ENCODE measurements around the gene FNDC11.
"Not testable (repeated sequence)": the region's sequence is repeated elsewhere in the genome, so short reads cannot be mapped to it uniquely, and the experiment has no call there.

Gene FNDC11

DNA sequence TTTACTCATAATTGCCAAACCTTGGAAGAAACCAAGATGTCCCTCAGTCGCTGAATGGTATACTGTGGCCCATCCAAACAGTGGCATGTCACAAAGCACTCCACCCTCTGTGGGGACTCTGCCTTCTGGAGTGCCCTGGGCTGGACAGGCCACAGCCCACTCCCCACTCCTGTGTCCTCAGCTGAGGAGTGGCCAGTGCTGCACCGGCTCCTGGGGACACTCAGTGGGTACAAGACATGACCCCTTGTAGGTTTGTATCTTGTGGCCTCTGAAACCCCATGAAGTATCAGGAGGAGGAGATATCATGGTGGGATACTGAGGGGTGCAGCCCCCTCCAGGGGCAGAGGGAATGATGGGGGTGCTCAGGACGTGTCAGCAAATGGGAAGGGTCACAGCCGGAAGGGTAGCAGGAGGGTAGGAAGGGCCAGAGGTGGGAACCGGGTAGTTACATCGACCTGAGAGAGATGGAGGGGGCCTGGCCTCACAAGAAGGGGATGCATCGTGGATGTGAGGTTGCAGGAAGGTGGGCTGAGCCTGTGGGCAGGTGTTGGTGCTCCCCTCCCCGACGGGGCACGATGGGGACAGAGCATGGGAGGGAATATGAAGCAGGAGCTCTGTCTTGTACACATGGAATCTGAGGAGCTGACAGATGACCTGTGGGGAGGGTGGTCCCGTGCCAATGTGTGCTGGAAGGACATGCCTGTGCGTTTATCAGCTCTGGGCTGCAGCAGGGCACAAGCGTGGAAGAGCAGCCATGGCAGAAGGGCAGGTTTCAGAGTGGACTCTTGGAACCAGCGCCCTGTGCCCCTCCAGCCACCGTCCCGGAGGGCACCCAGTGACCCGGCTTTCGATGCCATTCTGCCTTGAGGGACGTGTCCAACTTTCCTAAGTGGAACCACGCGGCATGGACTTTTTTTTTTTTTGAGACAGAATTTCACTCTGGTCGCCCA lies 31.9 kb downstream of the FNDC11 start:
- DNase-seq: no peak

- no peak for DNase-seq
Measured at GRCh38 chr20:63586797-63587196, 32.8 kb downstream of the FNDC11 start.

DNA sequence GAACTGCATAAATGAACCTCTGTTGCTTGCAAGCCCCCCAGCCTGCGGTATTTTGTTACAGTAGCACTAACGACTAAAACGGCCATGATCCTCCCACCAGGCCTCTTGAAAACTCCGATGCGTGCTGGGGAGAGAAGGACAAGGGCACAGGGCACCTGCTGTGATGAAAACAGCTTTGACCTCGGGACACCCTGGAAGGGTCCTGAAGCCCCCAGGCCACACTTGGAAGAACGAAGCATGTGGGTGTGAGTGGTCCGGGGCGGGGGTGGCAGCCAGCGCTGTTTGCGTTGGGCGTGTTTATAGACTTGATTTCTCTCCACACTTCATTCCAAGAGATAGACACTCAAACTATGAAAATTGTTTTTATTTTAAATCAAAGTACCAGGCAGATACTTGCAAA lies 33.3 kb downstream of the FNDC11 start:
- no peak for DNase-seq

DNA sequence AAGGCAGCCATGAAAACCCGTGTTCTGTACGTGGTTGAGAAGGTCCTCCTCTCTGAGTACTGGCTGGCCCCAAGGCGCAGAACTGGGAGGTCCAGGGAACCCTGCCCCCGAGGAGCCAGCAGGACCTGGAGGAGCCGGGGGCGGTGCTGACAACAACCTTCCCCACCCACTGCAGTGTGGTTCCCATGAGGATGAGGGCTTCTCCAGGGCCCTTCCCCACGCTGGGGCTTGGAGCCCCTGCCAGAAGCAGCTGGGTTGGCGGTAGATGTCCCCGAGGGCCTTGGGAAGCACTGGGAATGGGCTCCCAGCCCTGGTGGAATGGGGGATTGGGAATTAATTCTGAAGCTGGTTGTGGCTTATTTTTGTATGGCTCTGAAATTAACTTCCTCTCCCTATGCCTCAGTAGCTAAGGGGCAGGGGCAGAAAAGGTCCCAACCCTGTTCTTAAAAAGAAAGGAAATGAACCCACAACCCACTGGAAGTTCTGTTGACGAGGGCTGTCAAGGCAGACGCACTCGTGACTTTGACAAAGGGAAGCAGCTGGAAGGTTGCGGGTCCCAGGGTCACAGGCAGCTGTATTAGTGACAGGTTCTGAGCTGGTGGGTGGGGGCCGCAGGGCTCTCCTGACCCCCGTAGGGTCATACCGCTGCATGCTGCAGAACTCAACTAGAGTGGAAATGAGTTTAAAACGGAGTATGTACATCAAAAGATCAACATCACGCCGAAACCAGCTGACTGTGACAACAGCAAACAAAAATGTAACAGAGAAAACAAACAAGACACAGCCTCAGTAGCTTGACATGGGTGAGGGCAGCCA lies 34.0 kb downstream of the FNDC11 start:
- no peak for DNase-seq

DNA sequence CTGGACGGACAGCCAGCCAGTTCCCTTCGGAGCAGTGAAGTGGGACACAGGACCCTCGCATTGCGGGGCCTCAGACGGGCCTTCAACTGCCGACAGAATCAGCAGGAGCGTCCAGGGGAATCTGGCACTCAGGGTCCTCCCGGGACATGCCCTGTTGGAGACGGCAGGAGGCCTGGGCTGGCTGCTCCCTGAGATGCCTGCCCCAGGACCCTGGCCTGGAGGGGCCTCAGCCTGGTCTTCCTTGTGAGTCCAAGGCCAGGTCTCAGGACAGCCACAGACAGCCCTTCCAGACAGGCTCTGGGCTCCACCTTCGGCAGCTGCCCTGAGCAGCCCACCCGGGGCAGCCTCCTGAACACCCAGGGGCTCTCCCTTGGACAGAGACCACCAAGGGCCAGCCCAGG lies 34.7 kb downstream of the FNDC11 start:
- DNase-seq: no peak

GRCh38 chr20:63589261-63590217 lies 35.6 kb downstream of the FNDC11 start:
- DNase-seq: no peak

DNA sequence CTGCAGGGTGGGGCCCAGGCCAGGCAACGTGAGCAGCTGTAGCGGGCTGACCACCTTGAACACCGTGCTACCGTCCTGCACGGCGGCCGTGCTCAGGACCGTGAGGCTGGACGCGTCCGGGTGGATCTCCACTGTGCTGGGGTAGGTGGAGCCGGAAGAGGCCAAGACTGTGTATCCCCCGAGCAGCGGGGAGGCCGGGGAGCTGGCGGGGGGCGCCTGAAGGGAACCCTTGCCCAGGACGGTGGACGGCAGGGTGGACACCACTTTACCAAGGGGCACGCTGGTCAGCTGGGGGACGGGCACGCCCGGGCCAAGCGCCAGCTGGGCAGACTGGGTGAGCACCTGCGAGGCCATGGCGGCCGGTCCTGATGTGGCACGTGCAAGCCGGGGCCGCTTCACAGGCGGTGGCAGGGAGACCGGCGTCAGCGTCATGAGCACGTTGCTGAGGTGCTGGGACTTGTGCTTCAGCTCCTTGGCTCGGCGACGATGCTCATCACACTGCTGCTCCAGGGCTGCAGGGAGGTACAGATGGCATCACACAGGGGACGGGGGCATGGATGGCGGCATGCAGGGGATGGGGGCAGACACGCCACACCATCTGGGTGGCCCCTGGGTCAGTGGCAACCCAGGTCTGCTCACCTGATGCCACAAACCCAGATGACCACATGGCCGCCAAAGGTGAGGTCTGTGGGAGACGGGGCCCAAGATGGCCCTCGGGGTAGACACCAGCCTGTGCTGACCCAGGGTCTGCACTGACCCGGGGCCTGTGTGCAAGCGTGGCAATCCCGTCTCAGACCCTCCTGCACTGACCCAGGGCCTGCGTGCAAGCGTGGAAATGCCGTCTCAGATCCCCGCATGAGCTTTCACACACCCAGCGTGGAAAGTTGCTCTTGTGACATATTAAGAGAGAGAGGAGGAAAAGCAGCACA lies 36.5 kb downstream of the FNDC11 start:
- DNase-seq: no peak

DNA sequence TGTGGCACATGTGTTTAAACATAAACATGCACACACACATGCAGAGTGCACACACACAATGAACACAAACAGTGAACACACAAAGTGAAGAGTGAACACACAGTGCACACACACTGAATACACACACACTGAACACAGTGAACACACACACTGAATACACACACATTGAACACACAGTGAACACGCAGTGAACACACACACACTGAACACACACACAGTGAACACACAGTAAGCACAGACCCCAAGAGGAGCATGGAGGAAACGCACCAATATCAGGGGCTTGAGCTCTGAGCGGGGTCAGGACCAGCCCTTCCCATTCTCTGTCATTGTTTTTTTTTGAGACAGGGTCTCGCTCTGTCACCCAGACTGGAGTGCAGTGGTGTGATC lies 37.2 kb downstream of the FNDC11 start:
- DNase-seq: no peak

DNA sequence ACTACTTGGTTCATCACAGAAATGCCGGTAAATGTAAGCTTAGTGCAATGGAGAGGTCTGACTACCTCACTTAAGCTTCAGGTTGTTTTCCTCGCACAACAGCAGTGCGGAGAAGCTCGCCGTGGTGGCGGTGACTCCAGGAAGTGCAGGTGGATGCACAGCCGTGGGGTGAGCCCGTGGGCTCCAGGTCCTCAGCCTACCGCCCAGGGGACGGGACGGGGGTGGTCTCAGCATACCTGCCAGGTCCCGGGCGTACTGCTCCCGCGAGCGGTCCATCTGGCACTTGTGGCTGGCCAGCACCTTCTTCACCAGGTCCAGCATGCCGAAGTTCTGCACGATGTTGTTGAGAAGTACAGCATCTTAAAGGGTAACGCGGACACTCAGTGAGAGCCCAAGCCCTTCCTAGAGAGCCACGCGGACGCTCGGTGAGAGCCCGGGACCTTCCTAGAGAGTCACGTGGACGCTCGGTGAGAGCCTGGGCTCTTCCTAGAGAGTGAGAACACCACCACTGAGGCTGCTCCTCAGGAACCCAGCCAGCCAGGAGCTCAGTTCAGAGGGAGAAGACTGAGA lies 37.9 kb downstream of the FNDC11 start:
- DNase-seq: no peak

- DNase-seq: no peak
Measured at GRCh38 chr20:63592661-63593060, 38.7 kb downstream of the FNDC11 start.

DNA sequence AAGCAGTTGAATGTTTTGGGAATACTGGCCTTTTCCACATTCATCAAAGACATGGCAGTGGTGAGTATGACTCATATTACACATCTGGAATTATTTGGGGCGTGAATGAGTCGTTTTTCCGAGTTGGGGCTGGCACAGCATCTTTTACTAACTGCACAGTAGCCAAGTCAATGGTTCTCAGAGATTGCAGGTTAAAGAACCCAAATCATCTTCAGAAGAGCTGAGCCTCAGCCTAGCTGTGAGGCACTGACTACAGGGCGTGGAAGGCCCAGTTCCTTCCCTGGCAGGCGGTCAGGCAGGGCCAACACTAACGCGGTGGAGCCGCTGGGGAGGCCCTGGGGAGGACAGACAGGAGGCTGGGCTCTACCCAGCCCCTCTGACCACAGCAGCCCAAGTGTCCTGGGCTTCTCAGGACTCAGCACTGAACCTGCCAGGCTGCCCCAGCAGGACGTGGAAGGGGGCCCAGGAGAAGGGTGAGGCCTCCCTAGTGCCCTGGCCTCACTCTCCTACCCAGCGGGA lies 40.1 kb downstream of the FNDC11 start:
- DNase-seq: no peak

DNA sequence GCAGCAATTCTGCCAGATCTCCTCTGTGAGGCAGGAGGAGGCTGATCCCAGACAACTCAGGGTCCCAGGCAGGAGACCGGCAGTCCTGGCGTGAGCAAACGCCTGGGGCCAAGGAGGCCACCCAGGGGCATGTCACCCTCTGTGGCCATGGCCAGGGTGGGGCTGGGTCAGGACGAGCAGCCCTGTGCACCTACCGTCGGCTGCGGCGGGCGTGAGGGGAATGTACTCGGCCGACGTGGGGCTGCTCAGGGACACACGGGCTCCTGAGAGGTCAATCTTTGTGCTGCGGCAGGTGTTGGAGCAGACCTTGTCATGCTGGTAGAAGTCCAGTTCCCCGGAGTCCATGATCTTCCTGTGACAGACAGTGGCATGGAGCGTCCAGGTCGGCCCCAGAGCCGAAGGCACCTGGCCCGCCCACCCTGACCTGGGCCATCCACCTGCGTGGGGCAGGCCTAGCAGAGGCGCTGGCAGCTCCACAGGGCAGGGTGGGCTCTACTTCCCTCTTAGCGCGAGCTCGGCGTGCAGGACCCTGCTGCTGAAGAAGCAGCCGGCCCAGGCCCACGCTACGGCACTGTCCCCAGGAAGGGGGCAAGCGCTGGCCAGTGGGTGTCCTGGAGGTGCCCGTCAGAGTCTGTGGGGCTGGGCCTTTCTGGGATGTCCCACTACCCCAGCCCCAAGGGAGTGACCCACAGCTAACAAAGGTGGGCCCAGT lies 41.6 kb downstream of the FNDC11 start:
- no peak for DNase-seq

- DNase-seq: no peak
Measured at GRCh38 chr20:63596423-63596822, 42.5 kb downstream of the FNDC11 start.

- no peak for DNase-seq
Measured at GRCh38 chr20:63597651-63598478, 43.9 kb downstream of the FNDC11 start.

DNA sequence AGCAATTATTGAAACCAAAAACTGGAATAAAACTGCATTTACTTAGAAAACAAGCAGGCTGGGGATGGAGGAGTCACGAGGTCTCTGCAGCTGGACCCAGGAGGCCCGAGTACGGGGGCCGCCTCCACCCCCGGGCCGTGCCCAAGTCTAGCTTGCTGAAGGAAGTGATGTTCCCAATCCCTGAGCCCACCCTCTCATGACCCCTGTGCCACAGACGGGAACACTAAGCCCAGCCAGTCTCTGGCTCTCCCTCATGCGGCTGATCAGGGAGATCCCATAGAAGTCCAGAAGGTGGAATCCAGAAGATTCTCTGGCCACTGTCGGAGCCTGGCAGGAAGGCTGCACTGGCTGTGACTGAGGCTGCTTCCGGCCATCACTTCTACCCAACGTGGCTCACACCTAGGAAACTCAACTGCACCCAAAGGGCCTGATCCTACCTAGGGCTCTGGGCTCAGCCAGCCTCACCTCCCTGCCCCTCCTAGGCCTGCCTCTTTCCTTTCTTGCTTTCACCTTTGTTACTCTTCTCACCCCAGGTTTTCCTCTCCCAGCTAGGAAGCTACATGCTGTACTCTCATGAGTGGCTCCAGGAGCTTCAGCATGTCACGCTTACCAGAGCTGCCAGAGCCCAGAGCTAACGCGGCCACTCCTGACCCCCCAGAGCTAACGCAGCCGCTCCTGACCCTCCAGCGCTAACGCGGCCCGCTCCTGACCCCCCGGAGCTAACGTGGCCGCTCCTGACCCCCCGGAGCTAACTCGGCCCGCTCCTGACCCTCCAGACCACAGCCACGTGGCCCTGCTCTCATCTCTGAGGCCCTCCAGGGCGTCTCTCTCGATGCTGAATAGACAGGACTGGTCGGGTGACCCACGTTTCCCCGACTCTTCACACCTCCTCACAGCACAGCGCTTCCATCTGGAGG lies 44.8 kb downstream of the FNDC11 start:
- no peak for DNase-seq

DNA sequence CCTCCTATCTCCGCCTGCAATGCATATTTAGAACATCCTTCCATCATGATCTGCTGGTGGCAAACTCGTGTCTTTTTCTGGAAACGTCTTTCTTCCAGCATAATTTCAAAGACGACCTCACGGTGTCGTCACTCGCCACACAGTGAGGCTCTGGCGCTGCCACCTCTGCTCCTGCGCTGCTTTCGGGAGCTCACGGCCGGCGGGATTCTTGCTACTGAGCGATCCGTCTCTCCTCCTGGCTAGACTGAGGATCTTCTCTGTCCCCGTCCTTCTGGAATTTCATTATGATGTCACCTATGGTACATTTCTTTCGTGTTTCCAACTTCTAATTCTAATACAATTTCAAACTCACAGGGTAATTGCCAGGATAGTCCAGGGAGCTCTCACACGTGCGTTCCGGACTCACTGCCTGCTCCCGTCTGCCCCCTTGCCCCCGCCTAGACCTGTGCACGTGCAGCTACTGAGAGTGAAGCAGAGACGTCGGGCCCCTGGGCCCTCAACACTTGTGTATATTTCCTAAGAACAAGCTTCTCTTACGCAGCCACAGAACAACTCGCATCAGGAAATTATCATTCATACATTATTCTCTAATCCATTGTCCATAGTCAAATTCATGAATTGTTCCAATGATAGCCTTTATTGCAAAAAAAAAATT lies 45.6 kb downstream of the FNDC11 start:
- DNase-seq: no peak

DNA sequence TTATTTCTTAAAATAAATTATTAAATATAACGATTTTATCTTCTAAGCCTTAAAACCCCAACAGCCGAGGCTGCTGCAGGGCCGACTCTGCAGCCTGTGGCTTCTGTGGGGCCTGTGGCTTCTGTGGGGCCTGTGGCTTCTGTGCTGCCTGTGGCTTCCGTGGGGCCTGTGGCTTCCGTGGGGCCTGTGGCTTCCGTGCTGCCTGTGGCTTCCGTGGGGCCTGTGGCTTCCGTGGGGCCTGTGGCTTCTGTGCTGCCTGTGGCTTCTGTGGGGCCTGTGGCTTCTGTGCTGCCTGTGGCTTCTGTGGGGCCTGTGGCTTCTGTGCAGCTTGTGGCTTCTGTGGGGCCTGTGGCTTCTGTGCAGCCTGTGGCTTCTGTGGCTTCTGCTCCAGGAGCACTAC lies 47.7 kb downstream of the FNDC11 start:
- DNase-seq: not testable (repeated sequence)

- no peak for DNase-seq
Measured at GRCh38 chr20:63602321-63602720, 48.4 kb downstream of the FNDC11 start.

Data from NCI-H510A (cell line).